ENCODE measurements around the gene MPHOSPH8.

GRCh38 chr13:19607523-19608078, 25.9 kb upstream of the MPHOSPH8 start:
- TF ChIP-seq CTCF (IDR thresholded peaks at IDR 0.05) (no peak), ZFX (IDR thresholded peaks at IDR 0.05; ENCODE audit: borderline replicate concordance) (no peak)
